AG09319 (cell line): ENCODE results near the gene DYNLT1.
"Not testable (repeated sequence)": the region's sequence is repeated elsewhere in the genome, so short reads cannot be mapped to it uniquely, and the experiment has no call there.

Experiments used
- DNase-seq: peaks from one replicate; pipeline ENCODE4 v3.0.0-alpha.2; 2010; ENCODE audit warnings: low read depth; ENCODE audit errors: extremely low read depth
- TF ChIP-seq, protein P1 (sequence below): IDR thresholded peaks from 2 replicates; pipeline ENCODE4 v1.5.1; 2011; ENCODE audit warnings: low read depth, mild to moderate bottlenecking, inconsistent platforms, low read length, moderate library complexity

Gene DYNLT1

DNA sequence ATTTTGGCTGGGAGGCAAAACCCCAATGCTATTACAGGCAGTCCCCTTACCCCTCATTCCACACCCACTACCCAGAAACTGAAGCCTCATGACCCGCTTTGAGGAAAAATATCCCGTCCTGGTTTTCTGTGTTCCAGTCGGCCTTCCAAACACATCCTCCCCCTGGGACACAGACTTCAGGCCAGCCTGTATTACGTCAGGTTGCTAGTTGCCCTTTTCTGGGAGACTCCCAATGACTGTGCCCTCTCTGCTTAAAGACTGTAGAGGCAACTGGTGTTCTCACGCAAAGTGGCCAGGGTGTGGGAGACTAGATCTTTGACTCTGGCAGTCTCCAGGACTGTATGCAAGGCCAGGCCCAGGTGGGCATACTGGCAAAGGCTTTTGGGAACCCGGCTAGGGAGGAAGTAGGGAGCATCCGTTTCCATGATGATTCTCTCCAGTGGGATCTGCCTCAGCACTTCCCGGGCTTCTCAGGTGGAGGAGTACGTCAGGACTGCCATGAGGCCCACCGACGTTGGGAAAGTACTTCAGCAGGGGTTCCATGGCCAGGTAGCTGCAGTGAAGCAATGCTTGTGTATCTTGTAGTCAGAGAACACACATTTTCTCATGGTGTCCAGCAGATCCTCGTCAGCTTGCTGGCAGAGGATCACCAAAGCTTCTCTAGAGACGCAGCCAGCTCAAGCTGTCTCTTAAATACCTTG, 34.9 kb downstream of the DYNLT1 start:
- TF ChIP-seq, protein P1, sequence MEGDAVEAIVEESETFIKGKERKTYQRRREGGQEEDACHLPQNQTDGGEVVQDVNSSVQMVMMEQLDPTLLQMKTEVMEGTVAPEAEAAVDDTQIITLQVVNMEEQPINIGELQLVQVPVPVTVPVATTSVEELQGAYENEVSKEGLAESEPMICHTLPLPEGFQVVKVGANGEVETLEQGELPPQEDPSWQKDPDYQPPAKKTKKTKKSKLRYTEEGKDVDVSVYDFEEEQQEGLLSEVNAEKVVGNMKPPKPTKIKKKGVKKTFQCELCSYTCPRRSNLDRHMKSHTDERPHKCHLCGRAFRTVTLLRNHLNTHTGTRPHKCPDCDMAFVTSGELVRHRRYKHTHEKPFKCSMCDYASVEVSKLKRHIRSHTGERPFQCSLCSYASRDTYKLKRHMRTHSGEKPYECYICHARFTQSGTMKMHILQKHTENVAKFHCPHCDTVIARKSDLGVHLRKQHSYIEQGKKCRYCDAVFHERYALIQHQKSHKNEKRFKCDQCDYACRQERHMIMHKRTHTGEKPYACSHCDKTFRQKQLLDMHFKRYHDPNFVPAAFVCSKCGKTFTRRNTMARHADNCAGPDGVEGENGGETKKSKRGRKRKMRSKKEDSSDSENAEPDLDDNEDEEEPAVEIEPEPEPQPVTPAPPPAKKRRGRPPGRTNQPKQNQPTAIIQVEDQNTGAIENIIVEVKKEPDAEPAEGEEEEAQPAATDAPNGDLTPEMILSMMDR = no peak

DNA sequence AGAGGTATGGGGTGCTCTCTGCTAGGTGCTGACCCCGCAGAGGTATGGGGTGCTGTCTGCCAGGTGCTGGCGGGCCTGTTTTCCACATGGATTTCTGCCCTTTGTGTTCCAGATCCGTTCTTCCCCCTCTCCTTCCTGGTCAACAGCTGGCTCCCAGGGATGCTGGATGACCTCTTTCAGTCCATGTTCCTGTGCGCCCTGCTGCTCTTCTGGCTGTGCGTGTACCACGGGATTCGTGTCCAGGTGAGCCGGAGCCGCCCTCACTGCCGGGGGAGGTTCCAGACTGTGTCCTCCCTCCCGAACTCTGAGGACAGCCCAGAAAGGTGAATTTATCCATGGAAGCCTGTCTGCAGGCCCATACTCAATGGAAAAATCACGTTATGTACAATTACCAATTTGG, 36.3 kb downstream of the DYNLT1 start:
- DNase-seq = no peak
- TF ChIP-seq, protein P1 = no peak

More for the DNA sequence above, 34.9 kb downstream of the DYNLT1 start:
- no peak for DNase-seq

DNA sequence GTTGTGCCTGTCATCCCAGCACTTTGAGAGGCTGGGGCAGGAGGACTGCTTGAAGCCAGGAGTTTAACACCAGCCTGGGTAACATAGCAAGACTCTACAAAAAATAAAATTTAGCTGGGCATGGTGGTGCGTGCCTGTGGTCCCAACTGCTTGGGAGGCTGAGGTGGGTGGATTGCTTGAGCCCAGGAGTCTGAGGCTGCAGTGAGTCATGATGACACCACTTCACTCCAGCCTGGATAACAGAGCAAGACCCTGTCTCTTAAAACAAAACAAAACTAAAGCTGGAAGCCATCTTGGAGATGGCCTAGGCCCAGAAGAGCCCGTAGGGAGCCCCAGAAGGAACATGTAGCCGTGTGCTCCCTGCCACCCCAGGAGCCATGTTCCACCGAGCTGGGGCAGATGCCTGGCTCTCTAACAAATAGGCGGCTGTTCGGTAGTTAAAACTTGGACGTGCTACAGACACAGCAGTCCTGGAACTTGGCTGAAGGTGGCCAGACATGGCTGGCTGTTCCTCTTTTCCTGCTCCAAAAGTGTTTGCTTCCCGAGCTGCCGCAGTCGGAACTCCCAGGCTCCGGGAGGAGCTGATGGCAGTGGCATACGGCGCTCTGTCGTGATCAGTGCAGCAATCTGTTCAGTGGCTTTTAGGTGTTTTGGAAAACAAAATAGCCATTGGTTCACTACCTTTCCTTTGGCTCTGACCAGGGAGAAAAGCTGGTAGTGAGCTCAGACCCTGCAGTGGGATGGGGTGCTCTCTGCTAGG, 37.0 kb downstream of the DYNLT1 start:
- DNase-seq = no peak

DNA sequence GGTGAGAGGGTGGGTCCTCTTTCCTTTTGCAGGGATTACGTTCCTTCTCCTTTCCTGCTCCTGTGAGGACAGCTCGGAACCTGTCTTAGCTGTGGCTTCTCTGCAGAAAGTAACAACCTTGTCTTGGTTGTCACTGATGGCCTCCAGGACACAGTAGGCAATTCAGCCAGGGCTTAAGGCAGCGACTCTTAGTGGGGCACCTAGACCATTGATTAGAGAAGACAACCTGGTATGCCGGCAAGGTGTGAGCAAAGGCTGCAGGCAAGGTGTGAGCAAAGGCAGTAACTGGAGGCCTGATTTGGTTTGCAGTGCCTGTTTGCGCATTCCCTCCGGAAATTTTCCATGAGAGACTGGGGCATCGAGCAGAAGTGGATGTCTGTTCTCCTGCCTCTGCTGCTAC, 37.6 kb downstream of the DYNLT1 start:
- TF ChIP-seq, protein P1 = no peak
- no peak for DNase-seq

More for the DNA sequence above, 37.0 kb downstream of the DYNLT1 start:
- TF ChIP-seq, protein P1 = no peak

DNA sequence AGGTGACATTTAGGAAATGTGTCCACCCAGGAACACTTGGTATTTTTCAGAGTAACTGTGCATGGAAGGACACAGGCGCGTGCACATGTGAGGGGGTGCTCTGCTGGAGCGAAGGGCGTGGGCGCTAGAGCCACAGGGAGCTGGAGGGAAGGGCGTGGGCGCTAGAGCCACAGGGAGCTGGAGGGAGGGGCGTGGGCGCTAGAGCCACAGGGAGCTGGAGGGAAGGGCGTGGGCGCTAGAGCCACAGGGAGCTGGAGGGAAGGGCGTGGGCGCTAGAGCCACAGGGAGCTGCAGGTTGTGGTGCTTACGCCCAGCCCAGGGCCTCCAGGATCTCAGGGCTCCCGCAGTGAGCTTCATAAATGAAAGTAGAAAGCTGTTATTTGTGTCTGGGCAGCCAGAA, 38.5 kb downstream of the DYNLT1 start:
- not testable (repeated sequence) for DNase-seq

DNA sequence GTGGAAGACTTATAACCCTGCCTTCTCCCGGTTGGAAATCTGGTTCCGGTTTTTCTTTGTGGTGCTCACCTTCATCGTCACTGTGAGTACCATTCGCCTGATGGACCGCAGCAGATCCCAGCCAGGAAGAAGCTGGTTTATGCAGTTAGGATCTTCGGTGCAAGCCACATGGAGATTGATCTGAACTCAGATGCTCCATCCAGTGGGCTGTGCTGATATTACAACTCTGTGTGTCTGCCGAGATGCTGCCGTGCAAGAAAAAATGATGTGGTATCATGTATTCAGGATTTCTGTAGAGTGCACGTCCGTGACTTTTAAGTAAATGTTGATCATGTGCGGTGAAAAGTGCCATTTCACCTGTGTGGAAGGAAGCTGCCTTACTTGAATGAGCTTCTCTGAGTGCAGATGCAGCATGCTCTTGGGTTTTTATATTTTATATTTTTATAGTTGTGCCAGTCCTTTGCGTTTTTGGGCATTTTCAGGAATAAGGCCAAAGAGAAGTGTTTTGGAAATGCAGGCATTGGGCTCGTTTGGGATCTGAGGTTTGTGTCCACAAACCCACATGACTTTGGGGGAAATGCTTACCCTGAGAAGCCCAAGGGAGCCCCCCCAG, 39.2 kb downstream of the DYNLT1 start:
- TF ChIP-seq, protein P1 = peak; percentile 79
- DNase-seq = peak; percentile 24

DNA sequence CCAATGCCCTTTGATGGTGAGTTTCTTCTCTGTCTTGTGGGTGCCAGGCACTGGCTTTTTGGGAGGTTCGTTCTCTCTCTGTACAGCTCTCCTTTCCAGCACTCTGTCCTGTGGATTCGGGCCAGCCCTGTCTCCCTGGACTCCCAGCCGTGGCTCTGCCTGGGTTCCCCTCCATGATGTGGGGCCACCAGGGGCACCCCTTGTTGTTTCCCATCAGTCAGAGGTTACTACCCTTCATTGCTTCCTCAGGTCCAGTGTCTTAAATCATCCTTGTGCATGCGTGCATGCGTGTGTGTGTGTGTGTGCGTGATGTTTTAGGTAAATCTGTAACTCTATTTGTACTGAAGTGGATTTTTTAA, 40.5 kb downstream of the DYNLT1 start:
- TF ChIP-seq, protein P1 = no peak
- DNase-seq = no peak
